Adrenal gland (tissue), 5 donors: ENCODE results near the gene PDGFRB.

ENCODE experiments used
- CTCF ChIP-seq, 6 experiments: fragments of 450-650 bp in 4 of 6; fragments of 200-600 bp in 2 of 6; sonication (generic) in 1 of 6; IDR thresholded peaks; 1 replicate in 5 of 6; 2 replicates in 1 of 6; pipeline versions ENCODE4 v1.5.1 to v1.8.0; 2016 to 2021; ENCODE audit warnings: antibody characterized with exemption in 6 of 6, mild to moderate bottlenecking in 2 of 6, moderate library complexity in 1 of 6
- POLR2A ChIP-seq, 2 donors: fragments of 450-650 bp; IDR thresholded peaks; one replicate each; pipeline ENCODE4 v1.6.1; 2017; ENCODE audit warnings: antibody characterized with exemption in 2 of 2, mild to moderate bottlenecking in 2 of 2, moderate library complexity in 1 of 2
- donor health status: DM: no; HTN: no; CAD: no.

GRCh38 chr5:150080696-150081435, 74.8 kb downstream of the PDGFRB start:
- TF ChIP-seq CTCF (IDR thresholded peaks at IDR 0.05) = no peak
- no peak for TF ChIP-seq POLR2A (IDR thresholded peaks at IDR 0.05)
